Activated T-helper 17 cell treated with anti-CD3 and anti-CD28 coated beads, Interleukin-2, amount 50 U/mL, for 72 hours (primary cell): ENCODE data around the gene ACACA. TPM values are rescaled to one million over a fixed set of nuclear protein-coding genes. Genes with fewer than 3 reads are reported as not detected.
A peak's percentile ranks its signal among the peaks of the same experiment; 100 is the strongest.

Experiments used
- ATAC-seq: fragments of 150-1000 bp; cut with Tn5 transposase; replicated peaks from 2 replicates; pipeline ENCODE4 v1.10.0; 2021; ENCODE audit warnings: mild to moderate bottlenecking, moderate library complexity
- H3K27ac Mint-ChIP-seq: one replicate; pipeline ENCODE4 v1.8.0; 2022; ENCODE audit warnings: mixed read lengths
- H3K27me3 Mint-ChIP-seq: one replicate; pipeline ENCODE4 v1.8.0; 2022; ENCODE audit warnings: mixed read lengths
- H3K36me3 Mint-ChIP-seq: one replicate; pipeline ENCODE4 v1.8.0; 2022; ENCODE audit warnings: low read depth, mild to moderate bottlenecking, mixed read lengths
- H3K4me1 Mint-ChIP-seq: one replicate; pipeline ENCODE4 v1.8.0; 2022; ENCODE audit warnings: mixed read lengths
- H3K4me3 Mint-ChIP-seq: one replicate; pipeline ENCODE4 v1.8.0; 2022; ENCODE audit warnings: mild to moderate bottlenecking, mixed read lengths
- H3K9me3 Mint-ChIP-seq: one replicate; pipeline ENCODE4 v1.8.0; 2022; ENCODE audit warnings: mixed read lengths
- total RNA-seq, 2 donors: library from RNA; stranded (reverse); gene quantifications; one replicate each; pipeline ENCODE4 v1.2.3, GENCODE V29; 2022

ACACA gene
- total RNA-seq, 2 donors from 2014 or later: 36.9 to 73.7 TPM

- Mint-ChIP-seq H3K27me3 (no peaks in the 10 kb centered on the region), H3K27ac (no peak overlapping the region), H3K9me3 (no peaks in the 10 kb centered on the region), H3K4me3 (no peak overlapping the region), H3K4me1 (no peaks in the 10 kb centered on the region), H3K36me3 (peaks cover 83% of the 10 kb centered on the region)
- no peak for ATAC-seq
These were observed 297.5 kb downstream of the ACACA start for GRCh38 chr17:37109106-37109505.

GRCh38 chr17:37107406-37108083, 299.1 kb downstream of the ACACA start:
- H3K36me3 Mint-ChIP-seq: peaks cover 80% of the 10 kb centered on the region
- no peaks in the 10 kb centered on the region for H3K9me3 Mint-ChIP-seq
- H3K4me1 Mint-ChIP-seq: no peaks in the 10 kb centered on the region
- H3K27me3 Mint-ChIP-seq: no peaks in the 10 kb centered on the region
- ATAC-seq: no peak
- no peak overlapping the region for H3K27ac Mint-ChIP-seq
- H3K4me3 Mint-ChIP-seq: no peak overlapping the region

- H3K27me3 Mint-ChIP-seq: no peaks in the 10 kb centered on the region
- ATAC-seq: no peak
- peaks cover 65% of the 10 kb centered on the region for H3K36me3 Mint-ChIP-seq
These were observed 300.6 kb downstream of the ACACA start for GRCh38 chr17:37106049-37106448.

GRCh38 chr17:37103231-37103630, 303.4 kb downstream of the ACACA start:
- no peaks in the 10 kb centered on the region for H3K9me3 Mint-ChIP-seq
- H3K4me1 Mint-ChIP-seq: no peaks in the 10 kb centered on the region
- peaks cover 50% of the 10 kb centered on the region for H3K36me3 Mint-ChIP-seq
- no peak overlapping the region for H3K4me3 Mint-ChIP-seq
- H3K27me3 Mint-ChIP-seq: no peaks in the 10 kb centered on the region
- no peak for ATAC-seq
- no peak overlapping the region for H3K27ac Mint-ChIP-seq

More at GRCh38 chr17:37106049-37106448, 300.6 kb downstream of the ACACA start:
- H3K4me1 Mint-ChIP-seq: no peaks in the 10 kb centered on the region
- no peaks in the 10 kb centered on the region for H3K9me3 Mint-ChIP-seq
- no peak overlapping the region for H3K4me3 Mint-ChIP-seq
- no peak overlapping the region for H3K27ac Mint-ChIP-seq

GRCh38 chr17:37101306-37101705, 305.3 kb downstream of the ACACA start:
- H3K27ac Mint-ChIP-seq: no peak overlapping the region
- H3K4me1 Mint-ChIP-seq: no peaks in the 10 kb centered on the region
- no peaks in the 10 kb centered on the region for H3K27me3 Mint-ChIP-seq
- H3K4me3 Mint-ChIP-seq: no peak overlapping the region
- no peaks in the 10 kb centered on the region for H3K9me3 Mint-ChIP-seq
- peaks cover 52% of the 10 kb centered on the region for H3K36me3 Mint-ChIP-seq
- ATAC-seq: no peak

GRCh38 chr17:37100231-37100630, 306.4 kb downstream of the ACACA start:
- ATAC-seq: no peak
- no peaks in the 10 kb centered on the region for H3K9me3 Mint-ChIP-seq
- no peaks in the 10 kb centered on the region for H3K4me1 Mint-ChIP-seq
- no peak overlapping the region for H3K27ac Mint-ChIP-seq
- no peaks in the 10 kb centered on the region for H3K27me3 Mint-ChIP-seq
- no peak overlapping the region for H3K4me3 Mint-ChIP-seq
- peaks cover 61% of the 10 kb centered on the region for H3K36me3 Mint-ChIP-seq

GRCh38 chr17:37098910-37099664, 307.5 kb downstream of the ACACA start:
- H3K4me1 Mint-ChIP-seq: no peaks in the 10 kb centered on the region
- H3K27me3 Mint-ChIP-seq: no peaks in the 10 kb centered on the region
- no peak for ATAC-seq
- no peak overlapping the region for H3K4me3 Mint-ChIP-seq
- peaks cover 61% of the 10 kb centered on the region for H3K36me3 Mint-ChIP-seq
- H3K9me3 Mint-ChIP-seq: no peaks in the 10 kb centered on the region
- peak overlapping the region; percentile 32 for H3K27ac Mint-ChIP-seq

GRCh38 chr17:37098152-37098551, 308.5 kb downstream of the ACACA start:
- Mint-ChIP-seq H3K9me3 (no peaks in the 10 kb centered on the region), H3K4me3 (no peak overlapping the region), H3K36me3 (peaks cover 55% of the 10 kb centered on the region), H3K27ac (no peak overlapping the region), H3K27me3 (no peaks in the 10 kb centered on the region), H3K4me1 (no peaks in the 10 kb centered on the region)
- ATAC-seq: no peak

- Mint-ChIP-seq H3K36me3 (peaks cover 53% of the 10 kb centered on the region), H3K4me1 (no peaks in the 10 kb centered on the region), H3K9me3 (no peaks in the 10 kb centered on the region), H3K27me3 (no peaks in the 10 kb centered on the region), H3K4me3 (no peak overlapping the region), H3K27ac (no peak overlapping the region)
- ATAC-seq: no peak
These were observed 309.5 kb downstream of the ACACA start for GRCh38 chr17:37097154-37097553.

- H3K27me3 Mint-ChIP-seq: no peaks in the 10 kb centered on the region
- ATAC-seq: no peak
- peaks cover 53% of the 10 kb centered on the region for H3K36me3 Mint-ChIP-seq
- peaks cover 2% of the 10 kb centered on the region for H3K4me1 Mint-ChIP-seq
- no peak overlapping the region for H3K4me3 Mint-ChIP-seq
- peak overlapping the region; percentile 25 for H3K27ac Mint-ChIP-seq
- no peaks in the 10 kb centered on the region for H3K9me3 Mint-ChIP-seq
These were observed 310.6 kb downstream of the ACACA start for GRCh38 chr17:37096071-37096470.

- H3K9me3 Mint-ChIP-seq: no peaks in the 10 kb centered on the region
- H3K4me3 Mint-ChIP-seq: no peak overlapping the region
- H3K36me3 Mint-ChIP-seq: peaks cover 41% of the 10 kb centered on the region
- peaks cover 19% of the 10 kb centered on the region for H3K4me1 Mint-ChIP-seq
- H3K27me3 Mint-ChIP-seq: no peaks in the 10 kb centered on the region
- H3K27ac Mint-ChIP-seq: peak overlapping the region; percentile 18
- no peak for ATAC-seq
These were observed 312.2 kb downstream of the ACACA start for GRCh38 chr17:37094391-37094790.

- peaks cover 41% of the 10 kb centered on the region for H3K36me3 Mint-ChIP-seq
- H3K9me3 Mint-ChIP-seq: no peaks in the 10 kb centered on the region
- peaks cover 35% of the 10 kb centered on the region for H3K4me1 Mint-ChIP-seq
- no peaks in the 10 kb centered on the region for H3K27me3 Mint-ChIP-seq
- H3K4me3 Mint-ChIP-seq: no peak overlapping the region
- ATAC-seq: no peak
- H3K27ac Mint-ChIP-seq: no peak overlapping the region
These were observed 313.9 kb downstream of the ACACA start for GRCh38 chr17:37092701-37093100.

- Mint-ChIP-seq H3K27ac (no peak overlapping the region), H3K36me3 (peaks cover 41% of the 10 kb centered on the region), H3K27me3 (no peaks in the 10 kb centered on the region), H3K9me3 (no peaks in the 10 kb centered on the region), H3K4me1 (peaks cover 37% of the 10 kb centered on the region), H3K4me3 (no peak overlapping the region)
- ATAC-seq: peak; percentile 46
These were observed 314.6 kb downstream of the ACACA start for GRCh38 chr17:37092071-37092470.

- peak overlapping the region; percentile 70 for H3K4me3 Mint-ChIP-seq
- no peaks in the 10 kb centered on the region for H3K27me3 Mint-ChIP-seq
- H3K4me1 Mint-ChIP-seq: peaks cover 37% of the 10 kb centered on the region
- H3K36me3 Mint-ChIP-seq: peaks cover 40% of the 10 kb centered on the region
- no peaks in the 10 kb centered on the region for H3K9me3 Mint-ChIP-seq
- no peak for ATAC-seq
- H3K27ac Mint-ChIP-seq: peak overlapping the region; percentile 86
These were observed 315.7 kb downstream of the ACACA start for GRCh38 chr17:37090941-37091340.

GRCh38 chr17:37089956-37090355, 316.7 kb downstream of the ACACA start:
- H3K27ac Mint-ChIP-seq: peak overlapping the region; percentile 86
- no peaks in the 10 kb centered on the region for H3K27me3 Mint-ChIP-seq
- peaks cover 37% of the 10 kb centered on the region for H3K4me1 Mint-ChIP-seq
- no peaks in the 10 kb centered on the region for H3K9me3 Mint-ChIP-seq
- peaks cover 41% of the 10 kb centered on the region for H3K36me3 Mint-ChIP-seq
- H3K4me3 Mint-ChIP-seq: peak overlapping the region; percentile 70
- ATAC-seq: peak; percentile 90
